Activated CD8-positive, alpha-beta memory T cell treated with anti-CD3 and anti-CD28 coated beads, Interleukin-2, amount 50 U/mL, for 24 hours (primary cell): Measurements from ENCODE around the gene HS6ST2.

ENCODE experiments used
- DNase-seq: peaks from one replicate; pipeline ENCODE4 v3.0.0-alpha.2; 2020; ENCODE audit errors: extremely low read depth

HS6ST2 gene

DNA sequence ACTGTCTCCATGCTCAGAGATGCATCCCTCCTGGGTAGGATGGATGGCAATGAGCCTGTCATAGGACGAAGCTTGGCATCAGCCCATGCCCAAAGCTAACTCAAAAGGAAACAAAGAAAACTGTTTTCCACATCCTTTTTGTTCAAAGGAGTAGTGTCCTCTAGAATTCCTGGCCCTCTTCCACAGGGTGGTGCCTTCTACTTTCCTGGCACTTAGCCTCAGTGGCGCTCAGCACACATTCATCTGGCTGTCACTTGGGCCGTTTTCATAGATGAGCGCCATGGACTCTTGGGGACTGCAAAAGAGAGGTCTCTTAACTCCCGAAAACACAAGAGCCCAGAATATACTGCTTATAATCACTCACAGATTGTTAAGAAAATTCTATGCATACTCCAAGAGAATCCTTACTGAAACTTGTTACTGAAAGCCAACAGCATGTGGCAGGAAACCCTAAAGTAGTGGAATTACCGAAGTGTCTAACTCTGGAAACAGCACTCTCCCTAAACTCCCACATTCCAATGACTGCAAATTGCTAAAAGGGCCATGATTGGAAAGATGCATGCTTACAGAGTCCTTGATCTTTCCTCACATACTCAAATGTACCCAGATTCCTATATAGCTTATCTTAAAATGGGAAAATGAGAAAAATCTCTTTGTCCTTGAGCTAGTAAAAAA lies 110.0 kb downstream of the HS6ST2 start:
- no peak for DNase-seq

DNA sequence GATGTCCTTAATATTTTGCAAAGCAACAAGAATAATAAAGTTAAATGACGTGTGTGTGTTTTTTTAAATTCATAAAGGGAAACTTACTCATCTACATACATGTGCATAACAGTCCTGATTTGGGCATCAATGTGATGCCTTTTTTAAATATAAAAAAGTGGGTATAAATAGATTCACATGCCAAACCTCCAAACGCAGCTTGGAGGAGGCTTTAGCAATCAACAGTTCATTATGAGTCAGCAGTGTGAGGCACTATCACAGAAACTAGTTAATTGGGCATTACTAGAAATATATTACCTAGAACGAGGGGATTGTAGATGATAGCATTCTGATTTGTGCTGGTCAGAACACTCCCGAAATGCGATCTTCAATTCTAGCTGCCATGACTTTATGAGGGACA lies 115.1 kb downstream of the HS6ST2 start:
- DNase-seq, result no peak

GRCh38 chrX:132842460-132843238 lies 115.8 kb downstream of the HS6ST2 start:
- no peak for DNase-seq

GRCh38 chrX:132837967-132838366 lies 120.5 kb downstream of the HS6ST2 start:
- DNase-seq, result no peak

DNA sequence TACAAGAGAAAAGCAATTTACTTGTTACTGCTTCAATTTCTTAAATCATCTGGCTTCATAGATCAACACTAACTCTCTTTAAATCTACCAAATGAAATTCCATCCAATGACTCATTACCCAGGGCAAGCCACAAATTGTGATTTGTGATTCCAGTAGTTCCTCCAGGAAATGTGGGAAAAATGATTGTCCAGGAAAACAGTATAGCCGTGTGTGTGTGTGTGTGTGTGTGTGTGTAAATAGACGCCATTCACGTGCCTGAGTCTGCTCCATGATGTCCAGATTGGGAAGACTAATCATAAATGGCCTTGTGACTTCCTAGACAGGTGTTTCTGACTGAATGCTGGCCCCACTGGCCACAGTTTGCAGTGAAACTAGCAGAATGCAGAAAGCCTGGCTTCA lies 121.3 kb downstream of the HS6ST2 start:
- DNase-seq, result no peak

DNA sequence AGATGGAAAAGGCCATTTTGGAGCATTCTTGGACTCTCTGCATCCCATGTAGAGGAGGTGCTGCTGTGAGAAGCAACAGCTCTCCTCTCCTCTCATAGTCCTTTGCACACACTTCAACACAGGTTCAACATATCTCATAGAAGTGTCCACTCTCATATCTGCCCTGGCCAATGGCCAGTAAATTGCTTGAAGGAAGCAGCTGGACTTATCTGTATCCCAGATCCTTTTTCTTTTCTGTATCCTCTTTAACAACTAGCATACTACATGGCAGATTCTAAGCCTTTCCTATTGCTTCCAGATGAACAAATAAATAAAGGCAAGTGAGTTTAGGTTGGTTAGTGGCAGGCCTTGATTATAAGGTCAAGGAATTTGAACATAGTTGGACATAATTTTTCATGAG lies 122.0 kb downstream of the HS6ST2 start:
- DNase-seq, result no peak

- no peak for DNase-seq
These were observed 123.7 kb downstream of the HS6ST2 start for GRCh38 chrX:132834741-132835140.

DNA sequence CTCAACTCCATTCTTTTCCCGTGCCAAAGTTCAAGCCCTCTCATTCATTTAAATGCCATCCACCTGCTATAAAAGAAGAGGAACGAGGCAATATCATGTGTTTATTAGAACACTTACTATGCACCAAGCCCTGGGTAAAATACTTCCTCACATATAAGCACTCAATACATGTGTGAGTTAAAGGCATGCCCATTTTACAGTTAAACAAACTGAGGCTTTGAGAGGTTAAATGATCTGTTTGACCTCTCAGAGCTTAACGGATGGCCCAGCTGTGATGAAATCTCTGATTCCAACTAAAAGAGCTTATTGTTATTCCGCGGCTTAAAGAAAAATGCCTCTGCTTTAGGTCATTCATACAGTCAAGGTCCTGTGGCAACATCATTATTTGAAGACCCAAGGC lies 124.3 kb downstream of the HS6ST2 start:
- no peak for DNase-seq

- no peak for DNase-seq
These were observed 125.1 kb downstream of the HS6ST2 start for GRCh38 chrX:132833373-132833772.

GRCh38 chrX:132831336-132831973 lies 127.0 kb downstream of the HS6ST2 start:
- DNase-seq, result no peak

GRCh38 chrX:132822634-132823012 lies 135.8 kb downstream of the HS6ST2 start:
- DNase-seq, result no peak

GRCh38 chrX:132821974-132822633 lies 136.3 kb downstream of the HS6ST2 start:
- no peak for DNase-seq

GRCh38 chrX:132820675-132821074 lies 137.8 kb downstream of the HS6ST2 start:
- DNase-seq, result no peak

GRCh38 chrX:132819711-132820264 lies 138.6 kb downstream of the HS6ST2 start:
- no peak for DNase-seq

DNA sequence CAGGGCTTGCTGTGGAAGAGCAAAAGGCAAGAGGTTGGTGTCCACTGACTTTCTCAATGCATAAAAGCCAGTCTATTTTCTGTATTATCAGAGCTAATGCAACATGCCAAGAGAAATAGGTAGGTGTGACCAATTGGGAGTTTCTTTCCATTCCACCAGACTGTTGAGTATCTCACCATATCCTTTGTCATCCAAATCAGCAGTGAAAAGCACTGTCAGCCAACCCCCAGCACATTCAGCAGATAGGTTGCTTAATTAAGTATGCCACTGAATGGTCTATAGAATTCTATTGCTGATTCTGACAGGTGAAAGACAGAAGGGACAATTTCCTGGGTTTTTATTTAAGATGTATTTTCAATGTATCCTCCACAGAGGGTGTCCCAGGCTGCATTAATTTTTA lies 139.8 kb downstream of the HS6ST2 start:
- DNase-seq, result no peak

- no peak for DNase-seq
These were observed 142.8 kb downstream of the HS6ST2 start for GRCh38 chrX:132815643-132816042.

- no peak for DNase-seq
These were observed 147.3 kb downstream of the HS6ST2 start for GRCh38 chrX:132810964-132811712.

DNA sequence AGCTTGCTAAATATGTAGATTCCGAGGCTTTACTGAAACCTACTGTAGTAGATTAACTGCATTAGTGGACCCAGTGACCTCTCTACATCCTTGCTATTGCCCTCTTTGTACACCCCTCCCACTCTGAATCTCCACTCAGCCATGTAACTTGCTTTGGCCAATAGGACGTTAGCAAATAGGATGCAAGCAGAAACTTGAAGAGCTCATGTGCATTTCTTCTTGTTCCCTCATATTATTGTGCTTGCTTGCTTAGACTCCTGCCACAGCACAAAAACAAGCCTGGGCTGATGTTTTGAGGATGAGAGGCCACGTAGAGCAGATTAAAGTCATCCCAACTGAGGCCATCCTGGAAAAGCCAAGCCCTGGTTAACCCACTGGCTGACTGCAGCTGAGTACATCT lies 147.9 kb downstream of the HS6ST2 start:
- no peak for DNase-seq

GRCh38 chrX:132809581-132809980 lies 148.8 kb downstream of the HS6ST2 start:
- DNase-seq, result no peak

DNA sequence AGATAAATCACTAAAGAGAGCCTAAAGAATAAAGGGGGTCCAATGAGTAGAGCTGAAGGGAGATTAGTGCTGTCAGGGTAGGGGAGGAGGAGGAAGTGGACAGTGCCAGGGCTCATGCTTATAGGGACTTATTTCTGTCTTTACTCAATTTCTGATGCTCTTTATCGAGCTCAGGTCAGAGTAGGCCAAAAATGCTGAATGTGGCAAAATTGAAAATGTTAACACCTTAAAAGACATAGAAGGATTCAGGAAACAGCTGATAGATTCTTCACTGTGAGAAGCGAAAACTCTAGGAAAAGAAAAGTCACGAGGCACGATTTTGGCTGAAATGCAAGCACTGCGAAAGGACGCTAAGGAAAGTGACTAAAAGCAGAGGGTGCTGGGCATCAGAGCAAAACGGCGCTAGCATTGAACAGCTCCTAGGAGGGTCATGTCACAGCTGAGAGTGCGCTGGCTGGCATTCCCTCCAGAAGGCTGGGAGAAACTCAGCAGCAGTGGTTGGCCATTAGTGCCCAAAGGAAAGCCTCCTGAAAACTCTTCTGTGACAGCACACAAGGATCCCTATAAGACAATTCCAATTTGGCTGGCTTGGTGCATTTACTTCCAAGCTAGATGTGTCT lies 150.9 kb downstream of the HS6ST2 start:
- no peak for DNase-seq

GRCh38 chrX:132802033-132802432 lies 156.4 kb downstream of the HS6ST2 start:
- no peak for DNase-seq
